HepG2 (cell line): Measurements from ENCODE around the gene ALG9. TPM values are rescaled to one million over a fixed set of nuclear protein-coding genes. Genes with fewer than 3 reads are reported as not detected.
A peak's percentile ranks its signal among the peaks of the same experiment; 100 is the strongest.

Experiments
- FOXJ3 ChIP-seq: sonication (generic); formaldehyde crosslinking; IDR thresholded peaks from 2 replicates; pipeline ENCODE4 v1.4.0; 2020; ENCODE audit warnings: missing genetic modification reagents, mild to moderate bottlenecking, borderline replicate concordance
- FOXK1 ChIP-seq: sonication (generic); formaldehyde crosslinking; IDR thresholded peaks from 2 replicates; pipeline ENCODE4 v1.4.0; 2020; ENCODE audit warnings: low read depth, missing genetic modification reagents, borderline replicate concordance
- GTF2F1 ChIP-seq: fragments of 150-350 bp; IDR thresholded peaks from 2 replicates; pipeline ENCODE4 v1.6.1; 2014; ENCODE audit warnings: low read length
- ISX ChIP-seq: sonication (generic); formaldehyde crosslinking; conservative IDR thresholded peaks from 2 replicates; pipeline ENCODE4 v1.5.0; 2020; ENCODE audit warnings: missing genetic modification reagents
- KDM2A ChIP-seq: sonication (generic); formaldehyde crosslinking; IDR thresholded peaks from 2 replicates; pipeline ENCODE4 v1.4.0; 2020; ENCODE audit warnings: low read depth, missing genetic modification reagents, borderline replicate concordance
- RBFOX2 ChIP-seq: fragments of 200-400 bp; formaldehyde crosslinking; IDR thresholded peaks from 2 replicates; pipeline ENCODE4 v1.6.1; 2017; ENCODE audit warnings: low read depth, mild to moderate bottlenecking, low read length
- RCOR2 ChIP-seq: IDR thresholded peaks from 2 replicates; pipeline ENCODE4 v1.6.1; 2016; ENCODE audit warnings: missing biosample characterization, missing genetic modification reagents
- SMAD9 ChIP-seq: sonication (generic); formaldehyde crosslinking; IDR thresholded peaks from 2 replicates; pipeline ENCODE4 v1.5.1; 2020; ENCODE audit warnings: mild to moderate bottlenecking, missing genetic modification reagents
- TBX2 ChIP-seq: sonication (generic); formaldehyde crosslinking; IDR thresholded peaks from 2 replicates; pipeline ENCODE4 v1.5.0; 2020; ENCODE audit warnings: missing genetic modification reagents, mild to moderate bottlenecking, borderline replicate concordance
- TCF12 ChIP-seq, 2 experiments: fragments of 450-650 bp in 1 of 2; sonication (generic) in 1 of 2; formaldehyde crosslinking in 1 of 2; IDR thresholded peaks; 2 replicates each; pipeline versions ENCODE4 v1.6.1 to v1.8.0; 2017 to 2022; ENCODE audit warnings: antibody characterized with exemption in 1 of 2, mild to moderate bottlenecking in 1 of 2, missing genetic modification reagents in 1 of 2, moderate library complexity in 1 of 2
- ZFP36L1 ChIP-seq: sonication (generic); formaldehyde crosslinking; IDR thresholded peaks from 2 replicates; pipeline ENCODE4 v1.8.0; 2022; ENCODE audit warnings: mild to moderate bottlenecking, missing genetic modification reagents, moderate library complexity
- ZFP90 ChIP-seq: sonication (generic); formaldehyde crosslinking; IDR thresholded peaks from 2 replicates; pipeline ENCODE4 v1.8.0; 2022; ENCODE audit warnings: missing genetic modification reagents, mild to moderate bottlenecking, inconsistent platforms, borderline replicate concordance
- ZNF253 ChIP-seq: sonication (generic); formaldehyde crosslinking; IDR thresholded peaks from 2 replicates; pipeline ENCODE4 v1.8.0; 2022; ENCODE audit warnings: mild to moderate bottlenecking, missing genetic modification reagents, borderline replicate concordance
- ZNF337 ChIP-seq: sonication (generic); formaldehyde crosslinking; IDR thresholded peaks from 2 replicates; pipeline ENCODE4 v1.5.1; 2020; ENCODE audit warnings: missing genetic modification reagents, low read depth, mild to moderate bottlenecking, borderline replicate concordance
- ZNF552 ChIP-seq: sonication (generic); formaldehyde crosslinking; IDR thresholded peaks from 2 replicates; pipeline ENCODE4 v1.9.0; 2022; ENCODE audit warnings: missing genetic modification reagents, mild to moderate bottlenecking, borderline replicate concordance
- polyA plus RNA-seq, 8 experiments: library from polyadenylated mRNA; depleted of rRNA in 3 of 8; stranded (reverse) in 7 of 8; unstranded in 1 of 8; fragments of >200 nt; fragmentation: Illumina TruSeq in 4 of 8; extraction: Trizol in 4 of 8; gene quantifications; 2 replicates each; pipeline versions ENCODE4 v1.2.1 to v1.2.3, GENCODE V29; 2011 to 2016; ENCODE audit warnings: low read depth in 4 of 8, missing spikeins in 1 of 8, mixed read lengths in 1 of 8; ENCODE audit not compliant: insufficient read depth in 1 of 8
- total RNA-seq, 5 experiments: library from RNA; depleted of rRNA; stranded (reverse); fragments of >200 nt; fragmentation: Illumina TruSeq; extraction: Trizol; gene quantifications; 2 replicates each; pipeline ENCODE4 v1.2.3, GENCODE V29; 2016; ENCODE audit warnings: low read depth in 1 of 5
- TF ChIP-seq, protein P1 (sequence below): sonication (generic); formaldehyde crosslinking; IDR thresholded peaks from 2 replicates; pipeline ENCODE4 v1.4.0; 2020; ENCODE audit warnings: missing genetic modification reagents
- TF ChIP-seq, protein P2 (sequence below): sonication (generic); formaldehyde crosslinking; IDR thresholded peaks from 2 replicates; pipeline ENCODE4 v1.4.0; 2020; ENCODE audit warnings: mild to moderate bottlenecking, low read depth, missing genetic modification reagents

The ALG9 gene
- total and polyA plus RNA-seq, 2 of the 13 experiments (the other 11 are each of a cell fraction or from before 2014, with no cell fraction given), result 39.4 to 40.6 TPM

DNA sequence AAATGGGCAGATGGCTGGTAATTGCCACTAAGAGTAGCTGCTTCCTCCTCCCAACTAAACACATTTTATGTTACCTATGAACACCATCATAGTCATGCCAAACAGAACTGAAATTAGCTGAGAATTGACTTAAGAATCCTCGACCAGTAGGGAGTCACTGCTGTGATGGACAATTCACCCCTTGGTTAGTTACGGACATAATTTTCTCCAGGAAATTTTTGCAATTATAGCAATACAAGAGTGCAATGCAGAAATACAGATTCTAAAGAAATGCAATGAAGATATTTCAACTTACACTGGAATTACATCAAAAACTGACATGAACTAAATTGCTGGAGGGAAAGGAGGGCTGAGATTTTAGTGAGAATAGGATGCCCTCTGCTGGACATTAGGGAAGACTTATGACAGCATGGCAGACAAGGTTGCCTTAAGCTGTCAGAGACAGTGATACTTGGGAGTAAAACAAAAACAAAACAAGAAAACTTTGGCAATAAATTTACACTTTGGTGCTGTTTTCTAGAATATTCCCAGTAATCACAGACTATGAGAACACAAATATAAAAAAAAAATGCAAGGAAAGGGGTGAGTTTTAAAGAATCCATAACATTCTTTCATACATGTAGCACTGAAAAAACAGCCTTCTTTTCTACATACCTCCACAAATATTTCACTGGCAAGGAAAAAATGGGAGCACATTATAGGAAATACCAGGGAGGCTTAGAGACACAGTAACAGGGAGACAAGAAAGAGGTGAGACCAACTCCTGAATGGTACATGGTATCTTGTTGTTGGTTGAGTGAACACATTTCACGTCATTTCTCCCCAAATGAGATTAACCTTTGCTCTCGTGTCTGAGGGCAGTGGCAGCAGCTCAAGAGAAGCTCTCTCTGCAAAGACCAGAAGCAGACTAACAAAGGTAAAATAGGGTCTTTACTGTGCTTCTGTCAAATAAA, 94.0 kb downstream of the ALG9 start (continued):
- TF ChIP-seq ISX (CRISPR knock-in tag), result no peak
- peak; percentile 17; the same call in 1 of the 2 replicates for TF ChIP-seq RCOR2 (CRISPR knock-in tag)
- TF ChIP-seq ZFP90 (CRISPR knock-in tag), result no peak
- no peak for TF ChIP-seq ZNF552 (CRISPR knock-in tag)
- TF ChIP-seq, protein P1, sequence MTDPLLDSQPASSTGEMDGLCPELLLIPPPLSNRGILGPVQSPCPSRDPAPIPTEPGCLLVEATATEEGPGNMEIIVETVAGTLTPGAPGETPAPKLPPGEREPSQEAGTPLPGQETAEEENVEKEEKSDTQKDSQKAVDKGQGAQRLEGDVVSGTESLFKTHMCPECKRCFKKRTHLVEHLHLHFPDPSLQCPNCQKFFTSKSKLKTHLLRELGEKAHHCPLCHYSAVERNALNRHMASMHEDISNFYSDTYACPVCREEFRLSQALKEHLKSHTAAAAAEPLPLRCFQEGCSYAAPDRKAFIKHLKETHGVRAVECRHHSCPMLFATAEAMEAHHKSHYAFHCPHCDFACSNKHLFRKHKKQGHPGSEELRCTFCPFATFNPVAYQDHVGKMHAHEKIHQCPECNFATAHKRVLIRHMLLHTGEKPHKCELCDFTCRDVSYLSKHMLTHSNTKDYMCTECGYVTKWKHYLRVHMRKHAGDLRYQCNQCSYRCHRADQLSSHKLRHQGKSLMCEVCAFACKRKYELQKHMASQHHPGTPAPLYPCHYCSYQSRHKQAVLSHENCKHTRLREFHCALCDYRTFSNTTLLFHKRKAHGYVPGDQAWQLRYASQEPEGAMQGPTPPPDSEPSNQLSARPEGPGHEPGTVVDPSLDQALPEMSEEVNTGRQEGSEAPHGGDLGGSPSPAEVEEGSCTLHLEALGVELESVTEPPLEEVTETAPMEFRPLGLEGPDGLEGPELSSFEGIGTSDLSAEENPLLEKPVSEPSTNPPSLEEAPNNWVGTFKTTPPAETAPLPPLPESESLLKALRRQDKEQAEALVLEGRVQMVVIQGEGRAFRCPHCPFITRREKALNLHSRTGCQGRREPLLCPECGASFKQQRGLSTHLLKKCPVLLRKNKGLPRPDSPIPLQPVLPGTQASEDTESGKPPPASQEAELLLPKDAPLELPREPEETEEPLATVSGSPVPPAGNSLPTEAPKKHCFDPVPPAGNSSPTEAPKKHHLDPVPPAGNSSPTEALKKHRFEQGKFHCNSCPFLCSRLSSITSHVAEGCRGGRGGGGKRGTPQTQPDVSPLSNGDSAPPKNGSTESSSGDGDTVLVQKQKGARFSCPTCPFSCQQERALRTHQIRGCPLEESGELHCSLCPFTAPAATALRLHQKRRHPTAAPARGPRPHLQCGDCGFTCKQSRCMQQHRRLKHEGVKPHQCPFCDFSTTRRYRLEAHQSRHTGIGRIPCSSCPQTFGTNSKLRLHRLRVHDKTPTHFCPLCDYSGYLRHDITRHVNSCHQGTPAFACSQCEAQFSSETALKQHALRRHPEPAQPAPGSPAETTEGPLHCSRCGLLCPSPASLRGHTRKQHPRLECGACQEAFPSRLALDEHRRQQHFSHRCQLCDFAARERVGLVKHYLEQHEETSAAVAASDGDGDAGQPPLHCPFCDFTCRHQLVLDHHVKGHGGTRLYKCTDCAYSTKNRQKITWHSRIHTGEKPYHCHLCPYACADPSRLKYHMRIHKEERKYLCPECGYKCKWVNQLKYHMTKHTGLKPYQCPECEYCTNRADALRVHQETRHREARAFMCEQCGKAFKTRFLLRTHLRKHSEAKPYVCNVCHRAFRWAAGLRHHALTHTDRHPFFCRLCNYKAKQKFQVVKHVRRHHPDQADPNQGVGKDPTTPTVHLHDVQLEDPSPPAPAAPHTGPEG, result no peak
- no peak for TF ChIP-seq TCF12 (IDR thresholded peaks at IDR 0.05)
- TF ChIP-seq TCF12 (CRISPR knock-in tag; IDR thresholded peaks at IDR 0.05), result 0 out of 2 replicates have a peak, but pooled peaks have one; percentile 12
- 0 out of 2 replicates have a peak, but pooled peaks have one; percentile 29 for TF ChIP-seq ZNF337
- no peak for TF ChIP-seq GTF2F1
- no peak for TF ChIP-seq KDM2A (CRISPR knock-in tag)
- TF ChIP-seq ZNF253 (CRISPR knock-in tag), result no peak
- no peak for TF ChIP-seq SMAD9 (CRISPR knock-in tag)
- TF ChIP-seq, protein P2, sequence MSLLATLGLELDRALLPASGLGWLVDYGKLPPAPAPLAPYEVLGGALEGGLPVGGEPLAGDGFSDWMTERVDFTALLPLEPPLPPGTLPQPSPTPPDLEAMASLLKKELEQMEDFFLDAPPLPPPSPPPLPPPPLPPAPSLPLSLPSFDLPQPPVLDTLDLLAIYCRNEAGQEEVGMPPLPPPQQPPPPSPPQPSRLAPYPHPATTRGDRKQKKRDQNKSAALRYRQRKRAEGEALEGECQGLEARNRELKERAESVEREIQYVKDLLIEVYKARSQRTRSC (CRISPR knock-in tag), result no peak
- no peak for TF ChIP-seq ZFP36L1
- 0 out of 2 replicates have a peak, but pooled peaks have one; percentile 49 for TF ChIP-seq FOXK1 (CRISPR knock-in tag)
- TF ChIP-seq FOXJ3 (CRISPR knock-in tag), result 0 out of 2 replicates have a peak, but pooled peaks have one; percentile 30
- peak; percentile 60; the same call in 1 of the 2 replicates for TF ChIP-seq TBX2 (CRISPR knock-in tag)
- peak; percentile 48; the same call in 1 of the 2 replicates for TF ChIP-seq RBFOX2
